Activated T-cell treated with anti-CD3 and anti-CD28 coated beads, Interleukin-2, amount 50 U/mL, for 4 hours (primary cell): Measurements from ENCODE around the gene OR51V1. TPM values are rescaled to one million over a fixed set of nuclear protein-coding genes. Genes with fewer than 3 reads are reported as not detected.

Source experiments
- ATAC-seq, 2 donors: fragments of 200-7000 bp; cut with Tn5 transposase; one replicate each; pipeline ENCODE4 v1.10.0; 2021
- DNase-seq: peaks from one replicate; pipeline ENCODE4 v3.0.0-alpha.2; 2020
- H3K27me3 Mint-ChIP-seq: one replicate; pipeline ENCODE4 v1.8.0; 2021; ENCODE audit warnings: low read depth, mixed read lengths
- H3K36me3 Mint-ChIP-seq: one replicate; pipeline ENCODE4 v1.8.0; 2022; ENCODE audit warnings: mixed read lengths; ENCODE audit not compliant: insufficient read depth
- H3K4me1 Mint-ChIP-seq: one replicate; pipeline ENCODE4 v1.8.0; 2021; ENCODE audit warnings: low read depth, mixed read lengths
- H3K4me3 Mint-ChIP-seq: one replicate; pipeline ENCODE4 v1.8.0; 2021; ENCODE audit warnings: mild to moderate bottlenecking, moderate library complexity, mixed read lengths
- H3K9me3 Mint-ChIP-seq: one replicate; pipeline ENCODE4 v1.8.0; 2021; ENCODE audit warnings: mixed read lengths
- total RNA-seq, 3 donors: library from RNA; stranded (reverse); gene quantifications; one replicate each; pipeline ENCODE4 v1.2.1, GENCODE V29; 2021

Gene OR51V1
- total RNA-seq, 3 donors from 2014 or later: not detected

DNA sequence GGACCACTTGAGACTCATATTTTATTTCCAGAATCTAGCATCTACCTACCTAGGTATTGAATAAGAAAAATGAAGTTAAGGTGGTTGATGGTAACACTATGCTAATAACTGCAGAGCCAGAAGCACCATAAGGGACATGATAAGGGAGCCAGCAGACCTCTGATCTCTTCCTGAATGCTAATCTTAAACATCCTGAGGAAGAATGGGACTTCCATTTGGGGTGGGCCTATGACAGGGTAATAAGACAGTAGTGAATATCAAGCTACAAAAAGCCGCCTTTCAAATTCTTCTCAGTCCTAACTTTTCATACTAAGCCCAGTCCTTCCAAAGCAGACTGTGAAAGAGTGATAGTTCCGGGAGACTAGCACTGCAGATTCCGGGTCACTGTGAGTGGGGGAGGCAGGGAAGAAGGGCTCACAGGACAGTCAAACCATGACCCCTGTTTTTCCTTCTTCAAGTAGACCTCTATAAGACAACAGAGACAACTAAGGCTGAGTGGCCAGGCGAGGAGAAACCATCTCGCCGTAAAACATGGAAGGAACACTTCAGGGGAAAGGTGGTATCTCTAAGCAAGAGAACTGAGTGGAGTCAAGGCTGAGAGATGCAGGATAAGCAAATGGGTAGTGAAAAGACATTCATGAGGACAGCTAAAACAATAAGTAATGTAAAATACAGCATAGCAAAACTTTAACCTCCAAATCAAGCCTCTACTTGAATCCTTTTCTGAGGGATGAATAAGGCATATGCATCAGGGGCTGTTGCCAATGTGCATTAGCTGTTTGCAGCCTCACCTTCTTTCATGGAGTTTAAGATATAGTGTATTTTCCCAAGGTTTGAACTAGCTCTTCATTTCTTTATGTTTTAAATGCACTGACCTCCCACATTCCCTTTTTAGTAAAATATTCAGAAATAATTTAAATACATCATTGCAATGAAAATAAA is 24.3 kb upstream of the OR51V1 start:
- Mint-ChIP-seq H3K27me3 (no peaks in the 10 kb centered on the region), H3K4me3 (no peak overlapping the region)

DNA sequence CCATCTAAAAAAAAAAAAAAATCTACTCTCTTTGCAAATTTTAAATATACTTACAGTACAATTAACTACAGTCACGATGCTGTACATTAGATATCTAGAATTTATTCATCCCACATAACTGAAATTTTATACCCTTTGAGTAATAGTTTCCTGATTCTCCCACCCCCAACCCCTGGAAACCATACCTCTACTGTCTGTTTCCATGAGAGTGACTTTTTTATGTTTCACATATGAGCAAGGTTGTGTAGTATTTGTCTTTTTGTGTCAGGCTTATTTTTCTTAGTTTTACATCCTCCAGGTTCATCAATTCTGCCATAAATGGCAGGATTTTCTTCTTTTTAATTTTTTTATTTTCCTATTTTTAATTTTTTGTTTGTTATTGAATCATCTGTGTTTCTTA is 23.2 kb upstream of the OR51V1 start:
- no peak overlapping the region for H3K4me3 Mint-ChIP-seq
- ATAC-seq (no peak), DNase-seq (no peak)
- H3K9me3 Mint-ChIP-seq: peaks cover 4% of the 10 kb centered on the region
- no peaks in the 10 kb centered on the region for H3K4me1 Mint-ChIP-seq
- no peaks in the 10 kb centered on the region for H3K36me3 Mint-ChIP-seq
- H3K27me3 Mint-ChIP-seq: no peaks in the 10 kb centered on the region

More for the DNA sequence above, 24.3 kb upstream of the OR51V1 start:
- ATAC-seq (no peak), DNase-seq (no peak)
- H3K36me3 Mint-ChIP-seq: no peaks in the 10 kb centered on the region
- no peaks in the 10 kb centered on the region for H3K4me1 Mint-ChIP-seq
- no peaks in the 10 kb centered on the region for H3K9me3 Mint-ChIP-seq

DNA sequence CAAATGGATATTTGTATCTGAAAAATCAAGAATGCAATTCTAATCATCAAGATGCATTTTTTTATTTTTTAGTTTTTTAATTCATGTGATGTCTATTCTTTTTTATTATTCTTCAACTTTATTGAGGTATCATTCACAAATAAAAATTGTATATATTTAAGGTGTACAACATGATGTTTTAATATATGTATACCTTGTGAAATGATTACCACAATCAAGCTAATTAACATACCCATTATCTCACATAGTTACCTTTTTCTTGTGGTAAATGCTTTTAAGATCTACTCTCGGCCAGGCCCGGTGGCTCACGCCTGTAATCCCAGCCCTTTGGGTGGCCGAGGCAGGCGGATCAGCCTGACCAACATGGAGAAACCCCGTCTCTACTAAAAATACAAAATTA is 22.7 kb upstream of the OR51V1 start:
- DNase-seq (no peak), ATAC-seq (no peak)
- no peaks in the 10 kb centered on the region for H3K4me1 Mint-ChIP-seq
- peaks cover 5% of the 10 kb centered on the region for H3K9me3 Mint-ChIP-seq
- H3K36me3 Mint-ChIP-seq: no peaks in the 10 kb centered on the region
- no peak overlapping the region for H3K4me3 Mint-ChIP-seq
- no peaks in the 10 kb centered on the region for H3K27me3 Mint-ChIP-seq

GRCh38 chr11:5210376-5210885 is 9.9 kb upstream of the OR51V1 start:
- no peaks in the 10 kb centered on the region for H3K36me3 Mint-ChIP-seq
- no peak overlapping the region for H3K4me3 Mint-ChIP-seq
- no peak for ATAC-seq
- no peaks in the 10 kb centered on the region for H3K4me1 Mint-ChIP-seq
- no peaks in the 10 kb centered on the region for H3K9me3 Mint-ChIP-seq
- no peaks in the 10 kb centered on the region for H3K27me3 Mint-ChIP-seq
- no peak for DNase-seq

DNA sequence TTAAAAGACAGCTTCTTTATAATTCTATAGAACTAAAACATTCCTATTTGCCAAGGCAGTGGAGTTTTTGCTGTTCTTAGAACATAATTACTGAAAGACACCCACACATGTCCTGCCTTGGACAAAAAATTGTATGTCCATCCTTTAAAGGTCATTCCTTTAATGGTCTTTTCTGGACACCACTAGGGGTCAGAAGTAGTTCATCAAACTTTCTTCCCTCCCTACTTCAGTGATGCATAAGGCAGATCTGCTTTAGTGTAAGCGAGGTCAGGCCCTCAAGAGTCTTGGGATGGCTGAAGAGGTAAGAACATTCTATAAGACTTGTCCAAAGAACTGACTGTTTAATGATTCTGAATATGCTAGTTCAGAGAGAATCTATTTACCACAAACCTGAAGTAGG is 4.3 kb upstream of the OR51V1 start:
- H3K27me3 Mint-ChIP-seq: peaks cover 2% of the 10 kb centered on the region
- no peak overlapping the region for H3K4me3 Mint-ChIP-seq
- no peak for ATAC-seq
- H3K9me3 Mint-ChIP-seq: no peaks in the 10 kb centered on the region
- no peaks in the 10 kb centered on the region for H3K36me3 Mint-ChIP-seq
- no peaks in the 10 kb centered on the region for H3K4me1 Mint-ChIP-seq
- no peak for DNase-seq

DNA sequence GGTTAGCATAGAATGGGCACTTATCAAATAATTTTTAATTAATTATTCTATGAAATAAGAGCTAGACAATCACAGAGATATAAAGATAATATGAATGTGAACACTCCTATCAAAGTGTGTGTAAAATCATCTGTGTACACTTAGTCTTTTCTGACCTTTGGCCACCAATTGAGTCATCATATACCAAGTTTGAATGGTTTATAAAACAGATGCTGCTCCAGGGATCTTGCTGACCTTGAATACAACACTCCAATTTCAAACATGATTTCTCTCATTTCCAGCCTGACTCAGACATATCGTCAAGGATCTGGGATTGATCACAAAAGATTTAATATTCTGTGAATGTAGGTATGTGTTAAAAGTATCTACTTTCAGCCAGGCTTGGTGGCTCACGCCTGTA is 2.9 kb upstream of the OR51V1 start:
- Mint-ChIP-seq H3K36me3 (no peaks in the 10 kb centered on the region), H3K27me3 (peaks cover 2% of the 10 kb centered on the region), H3K4me1 (no peaks in the 10 kb centered on the region), H3K9me3 (no peaks in the 10 kb centered on the region), H3K4me3 (no peak overlapping the region)
- ATAC-seq (no peak), DNase-seq (no peak)

GRCh38 chr11:5198285-5198684 is 2.2 kb downstream of the OR51V1 start:
- no peaks in the 10 kb centered on the region for H3K36me3 Mint-ChIP-seq
- no peak for DNase-seq
- no peaks in the 10 kb centered on the region for H3K4me1 Mint-ChIP-seq
- H3K27me3 Mint-ChIP-seq: no peaks in the 10 kb centered on the region
- H3K4me3 Mint-ChIP-seq: no peak overlapping the region
- H3K9me3 Mint-ChIP-seq: peaks cover 4% of the 10 kb centered on the region
- no peak for ATAC-seq

- no peaks in the 10 kb centered on the region for H3K4me1 Mint-ChIP-seq
- no peak overlapping the region for H3K4me3 Mint-ChIP-seq
- H3K36me3 Mint-ChIP-seq: no peaks in the 10 kb centered on the region
- DNase-seq (no peak), ATAC-seq (no peak)
- H3K9me3 Mint-ChIP-seq: peaks cover 8% of the 10 kb centered on the region
- H3K27me3 Mint-ChIP-seq: no peaks in the 10 kb centered on the region
These were observed 2.9 kb downstream of the OR51V1 start for GRCh38 chr11:5197536-5197935.

GRCh38 chr11:5196731-5197130 is 3.8 kb downstream of the OR51V1 start:
- Mint-ChIP-seq H3K4me1 (no peaks in the 10 kb centered on the region), H3K9me3 (peaks cover 8% of the 10 kb centered on the region), H3K4me3 (no peak overlapping the region), H3K27me3 (no peaks in the 10 kb centered on the region), H3K36me3 (no peaks in the 10 kb centered on the region)
- ATAC-seq: no peak
- no peak for DNase-seq

- Mint-ChIP-seq H3K36me3 (no peaks in the 10 kb centered on the region), H3K4me1 (no peaks in the 10 kb centered on the region), H3K4me3 (no peak overlapping the region), H3K9me3 (peaks cover 8% of the 10 kb centered on the region), H3K27me3 (no peaks in the 10 kb centered on the region)
- ATAC-seq: no peak
- no peak for DNase-seq
These were observed 4.4 kb downstream of the OR51V1 start for GRCh38 chr11:5196067-5196466.

- ATAC-seq (no peak), DNase-seq (no peak)
- no peaks in the 10 kb centered on the region for H3K4me1 Mint-ChIP-seq
- H3K27me3 Mint-ChIP-seq: no peaks in the 10 kb centered on the region
- peaks cover 19% of the 10 kb centered on the region for H3K9me3 Mint-ChIP-seq
- H3K4me3 Mint-ChIP-seq: no peak overlapping the region
- no peaks in the 10 kb centered on the region for H3K36me3 Mint-ChIP-seq
These were observed 7.7 kb downstream of the OR51V1 start for GRCh38 chr11:5192738-5193137.

- Mint-ChIP-seq H3K4me3 (no peak overlapping the region), H3K36me3 (no peaks in the 10 kb centered on the region)
These were observed 12.3 kb downstream of the OR51V1 start for GRCh38 chr11:5188201-5188600.

DNA sequence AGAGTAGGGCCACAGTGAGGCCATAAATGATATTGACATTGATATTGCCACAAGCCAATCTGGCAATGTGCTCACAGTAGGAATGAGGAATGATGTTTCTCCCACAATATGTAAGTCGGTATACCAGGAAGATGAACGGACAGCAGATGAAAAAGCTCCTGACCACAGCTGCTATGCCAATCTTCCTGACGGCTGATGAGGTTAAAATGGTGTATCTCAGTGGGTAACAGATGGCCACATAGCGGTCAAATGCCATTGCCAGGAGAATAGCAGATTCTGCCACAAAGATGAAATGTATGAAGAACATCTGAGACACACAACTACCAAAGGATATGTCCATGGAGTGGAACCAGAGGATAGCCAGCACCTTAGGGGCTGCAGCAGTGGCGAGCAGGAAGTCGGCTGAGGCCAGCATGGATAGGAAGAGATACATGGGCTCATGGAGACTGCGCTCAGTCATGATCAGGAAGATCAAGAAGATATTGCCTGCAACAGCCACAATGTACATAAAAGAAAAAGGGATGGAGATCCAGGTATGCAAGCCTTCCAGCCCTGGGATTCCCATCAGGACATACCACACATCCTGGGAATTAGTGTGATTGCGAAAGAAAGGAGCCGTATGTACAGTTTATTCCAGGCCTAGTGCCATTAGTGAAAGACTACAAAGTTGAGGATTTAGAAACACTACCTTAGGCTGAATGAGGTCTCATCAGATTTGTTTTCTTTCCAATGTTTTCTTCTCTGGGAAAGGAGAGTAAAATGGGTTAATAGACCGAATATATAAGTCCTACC is 22.2 kb downstream of the OR51V1 start:
- no peak for DNase-seq
- no peak overlapping the region for H3K4me3 Mint-ChIP-seq
- peaks cover 5% of the 10 kb centered on the region for H3K9me3 Mint-ChIP-seq
- no peaks in the 10 kb centered on the region for H3K4me1 Mint-ChIP-seq
- H3K27me3 Mint-ChIP-seq: no peaks in the 10 kb centered on the region
- ATAC-seq: no peak
- no peaks in the 10 kb centered on the region for H3K36me3 Mint-ChIP-seq

More at GRCh38 chr11:5188201-5188600, 12.3 kb downstream of the OR51V1 start:
- no peak for DNase-seq
- Mint-ChIP-seq H3K27me3 (no peaks in the 10 kb centered on the region), H3K4me1 (no peaks in the 10 kb centered on the region), H3K9me3 (peaks cover 14% of the 10 kb centered on the region)
- ATAC-seq: no peak

DNA sequence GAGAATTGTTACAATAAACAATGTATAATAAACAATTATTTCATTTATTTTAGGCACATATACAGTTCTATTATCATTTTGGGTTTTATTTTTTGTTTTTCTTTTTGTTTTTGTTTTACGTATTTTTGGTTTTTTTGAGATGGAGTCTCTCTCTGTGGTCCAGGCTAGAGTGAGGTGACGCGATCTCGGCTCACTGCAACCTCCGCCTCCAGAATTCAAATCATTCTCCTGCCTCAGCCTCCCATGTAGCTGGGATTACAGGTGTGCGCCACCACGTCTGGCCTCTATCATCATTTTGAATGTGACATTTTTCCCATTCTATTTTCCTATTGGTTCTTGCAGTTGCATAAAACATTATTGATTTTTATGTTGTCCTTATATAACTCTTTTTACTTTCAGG is 25.5 kb downstream of the OR51V1 start:
- Mint-ChIP-seq H3K27me3 (no peaks in the 10 kb centered on the region), H3K36me3 (no peaks in the 10 kb centered on the region)
- no peak for ATAC-seq

More for the DNA sequence above, 25.5 kb downstream of the OR51V1 start:
- Mint-ChIP-seq H3K9me3 (peaks cover 5% of the 10 kb centered on the region), H3K4me1 (no peaks in the 10 kb centered on the region), H3K4me3 (no peak overlapping the region)
- DNase-seq: no peak
